ENCODE data around the gene TRIP4.
"Not testable (repeated sequence)": the region's sequence is repeated elsewhere in the genome, so short reads cannot be mapped to it uniquely, and the experiment has no call there.

Gene TRIP4

GRCh38 chr15:64387562-64388168 is at the start of gene TRIP4:
TRIP4 (plus strand) TSS chr15:64387836; CDS start chr15:64387864, 28 bp downstream.
- peak; percentile 91 to 93 for DNase-seq (ENCODE audit: low read depth in 2 of 2)

GRCh38 chr15:64340355-64340754 is 47.3 kb upstream of the TRIP4 start:
- no peak for DNase-seq (ENCODE audit: low read depth in 2 of 2)

GRCh38 chr15:64341961-64342360 is 45.7 kb upstream of the TRIP4 start:
- DNase-seq (ENCODE audit: low read depth in 2 of 2), result no peak

GRCh38 chr15:64343222-64343621 is 44.4 kb upstream of the TRIP4 start:
- DNase-seq (ENCODE audit: low read depth in 2 of 2), result peak; percentile 35 to 40

GRCh38 chr15:64343841-64344240 is 43.8 kb upstream of the TRIP4 start:
- DNase-seq (ENCODE audit: low read depth in 2 of 2), result no peak

- peak; percentile 58 to 63 for DNase-seq (ENCODE audit: low read depth in 2 of 2)
Measured at GRCh38 chr15:64344651-64345294, 42.9 kb upstream of the TRIP4 start.

GRCh38 chr15:64346242-64346641 is 41.4 kb upstream of the TRIP4 start:
- not testable (repeated sequence) for DNase-seq (ENCODE audit: low read depth in 2 of 2)

GRCh38 chr15:64348455-64348854 is 39.2 kb upstream of the TRIP4 start:
- DNase-seq (ENCODE audit: low read depth in 2 of 2), result no peak

GRCh38 chr15:64349375-64349774 is 38.3 kb upstream of the TRIP4 start:
- no peak for DNase-seq (ENCODE audit: low read depth in 2 of 2)

- no peak for DNase-seq (ENCODE audit: low read depth in 2 of 2)
Measured at GRCh38 chr15:64351265-64351664, 36.4 kb upstream of the TRIP4 start.

GRCh38 chr15:64354688-64355344 is 32.8 kb upstream of the TRIP4 start:
- DNase-seq (ENCODE audit: low read depth in 2 of 2), result no peak

GRCh38 chr15:64355348-64355943 is 32.2 kb upstream of the TRIP4 start:
- no peak for DNase-seq (ENCODE audit: low read depth in 2 of 2)

GRCh38 chr15:64355944-64356709 is 31.5 kb upstream of the TRIP4 start, which contains the start of gene CSNK1G1:
CSNK1G1 (minus strand) TSS chr15:64356173; CDS start chr15:64300499, 55,674 bp downstream.
- DNase-seq (ENCODE audit: low read depth in 2 of 2), result peak; percentile 97

GRCh38 chr15:64356710-64357040 is 31.0 kb upstream of the TRIP4 start:
- no peak for DNase-seq (ENCODE audit: low read depth in 2 of 2)

GRCh38 chr15:64361259-64361658 is 26.4 kb upstream of the TRIP4 start:
- DNase-seq (ENCODE audit: low read depth in 2 of 2), result no peak

- DNase-seq (ENCODE audit: low read depth in 2 of 2), result no peak
Measured at GRCh38 chr15:64369078-64369607, 18.5 kb upstream of the TRIP4 start.

GRCh38 chr15:64371383-64371782 is 16.3 kb upstream of the TRIP4 start:
- not testable (repeated sequence) for DNase-seq (ENCODE audit: low read depth in 2 of 2)

GRCh38 chr15:64373360-64373759 is 14.3 kb upstream of the TRIP4 start:
- no peak for DNase-seq (ENCODE audit: low read depth in 2 of 2)

GRCh38 chr15:64379216-64379960 is 8.2 kb upstream of the TRIP4 start:
- no peak for DNase-seq (ENCODE audit: low read depth in 2 of 2)

GRCh38 chr15:64380130-64380870 is 7.3 kb upstream of the TRIP4 start:
- not testable (repeated sequence) for DNase-seq (ENCODE audit: low read depth in 2 of 2)
